Measurements from ENCODE around the gene LIPE.
"Not testable (repeated sequence)": the region's sequence is repeated elsewhere in the genome, so short reads cannot be mapped to it uniquely, and the experiment has no call there.

The LIPE gene

DNA sequence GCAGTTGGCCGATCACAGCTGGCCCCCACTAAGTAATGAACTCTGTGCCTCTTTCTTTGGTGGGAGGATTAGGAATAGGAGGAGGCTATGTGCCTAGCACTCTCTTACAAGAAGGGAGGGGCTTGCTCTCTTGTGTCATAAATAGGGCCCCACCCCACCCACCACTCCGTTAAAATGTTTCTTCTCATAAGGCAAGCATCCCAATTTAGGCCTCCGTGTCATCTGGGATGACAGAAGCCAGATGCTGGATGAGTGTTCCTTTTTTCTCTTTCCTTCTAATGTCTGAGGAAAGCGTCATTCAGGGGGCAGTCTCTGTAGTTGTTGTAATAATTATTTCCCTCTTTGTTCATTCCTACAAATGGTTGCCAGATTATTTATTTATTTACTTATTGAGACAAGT, at the start of gene LIPE:
TSS of gene LIPE (minus strand) at position 76 of the 400 bp plus-strand sequence. CDS start 239 bp downstream, outside the sequence.
- FAIRE-seq: no peak

- FAIRE-seq: no peak
These were observed 48.2 kb upstream of the LIPE start for GRCh38 chr19:42475366-42475765.

- FAIRE-seq: no peak
These were observed 47.6 kb upstream of the LIPE start for GRCh38 chr19:42474743-42475142.

GRCh38 chr19:42473686-42474085, 46.5 kb upstream of the LIPE start:
- no peak for FAIRE-seq

- FAIRE-seq: no peak
These were observed 45.4 kb upstream of the LIPE start for GRCh38 chr19:42472402-42473147.

DNA sequence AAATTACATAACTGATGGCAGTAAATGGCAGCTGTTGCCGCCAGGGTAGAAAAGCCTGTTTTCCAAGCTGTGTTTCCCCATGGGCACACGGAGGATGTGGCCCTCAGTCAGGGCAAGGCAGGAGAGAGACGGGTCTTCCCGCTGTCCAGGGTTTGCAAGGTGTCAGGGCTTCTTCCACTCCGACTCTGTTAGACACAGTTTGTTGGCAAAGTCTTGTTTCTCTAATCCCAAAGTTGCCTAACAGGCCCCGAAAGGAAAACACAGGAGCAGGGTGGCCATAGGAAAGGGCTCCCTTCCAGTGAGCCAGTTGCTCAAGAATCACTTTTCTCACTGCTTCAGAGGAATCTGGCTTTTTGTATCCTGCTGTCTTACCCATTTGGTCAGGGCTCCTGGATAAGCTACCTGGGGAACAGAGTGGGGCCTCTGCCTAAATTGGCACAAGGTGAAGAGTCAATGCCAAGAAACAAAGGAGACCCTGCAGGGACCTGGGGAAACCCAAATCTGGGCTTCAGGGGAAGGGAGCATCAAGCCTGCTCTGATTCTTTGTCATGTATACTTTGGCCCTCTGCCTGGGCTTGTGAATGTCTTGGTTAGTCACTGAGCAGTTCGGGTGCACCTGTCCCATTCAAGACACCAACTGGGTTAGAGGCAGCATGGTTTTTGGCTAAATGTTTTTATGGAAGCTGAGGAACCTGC, 44.5 kb upstream of the LIPE start:
- no peak for FAIRE-seq

GRCh38 chr19:42469311-42470235, 42.4 kb upstream of the LIPE start:
- no peak for FAIRE-seq

DNA sequence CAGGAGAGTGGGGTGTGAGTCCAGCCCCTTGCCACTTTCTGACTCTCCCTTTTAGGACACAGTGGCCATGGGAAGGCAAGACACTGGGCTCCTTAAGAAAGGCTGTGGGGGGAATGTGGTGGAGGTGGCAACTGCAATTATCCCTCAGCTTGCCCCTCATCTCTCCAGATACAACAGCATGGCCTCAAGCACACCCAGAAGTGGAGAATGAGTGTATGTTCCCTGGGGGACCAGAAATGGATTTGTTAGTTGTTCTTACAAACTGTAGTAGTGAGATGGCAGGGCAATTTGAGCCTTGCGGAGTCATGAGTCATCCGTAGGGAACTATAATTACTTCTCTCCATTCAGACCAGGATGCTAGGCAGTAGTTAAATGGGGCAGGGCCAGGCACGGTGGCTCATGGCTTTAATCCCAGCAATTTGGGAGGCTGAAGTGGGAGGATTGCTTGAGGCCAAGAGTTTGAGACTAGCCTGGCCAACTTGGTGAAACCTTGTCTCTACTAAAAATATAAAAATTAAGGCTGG, 41.1 kb upstream of the LIPE start:
- no peak for FAIRE-seq

DNA sequence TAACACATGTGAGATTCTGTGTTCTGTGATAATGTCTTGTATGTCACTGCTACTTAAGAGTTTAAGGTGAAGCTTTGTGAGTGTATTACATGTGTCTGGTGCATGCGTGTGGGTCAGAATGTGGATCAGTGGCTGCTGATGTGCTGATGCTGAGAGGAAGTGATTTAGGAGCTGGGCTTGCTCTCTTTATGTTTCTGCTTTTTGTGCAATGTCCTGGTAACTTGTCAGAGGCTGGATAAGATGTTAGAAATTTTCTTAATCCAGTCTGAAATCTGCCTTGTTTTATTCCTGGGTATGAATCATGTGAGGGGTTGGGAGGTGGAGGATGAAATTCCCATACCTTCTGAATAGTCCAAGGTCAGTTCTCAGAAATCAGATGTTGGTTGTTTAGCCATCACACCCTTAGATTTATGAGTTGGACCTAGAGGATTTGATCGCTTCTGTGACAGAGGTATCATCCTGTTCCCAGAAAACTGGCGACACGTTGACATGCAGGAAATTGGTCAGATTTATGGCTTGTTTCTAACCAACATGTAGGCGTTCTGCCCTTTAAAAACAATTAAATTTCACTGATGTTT, 40.1 kb upstream of the LIPE start:
- FAIRE-seq: no peak

- no peak for FAIRE-seq
These were observed 39.5 kb upstream of the LIPE start for GRCh38 chr19:42466521-42467182.

DNA sequence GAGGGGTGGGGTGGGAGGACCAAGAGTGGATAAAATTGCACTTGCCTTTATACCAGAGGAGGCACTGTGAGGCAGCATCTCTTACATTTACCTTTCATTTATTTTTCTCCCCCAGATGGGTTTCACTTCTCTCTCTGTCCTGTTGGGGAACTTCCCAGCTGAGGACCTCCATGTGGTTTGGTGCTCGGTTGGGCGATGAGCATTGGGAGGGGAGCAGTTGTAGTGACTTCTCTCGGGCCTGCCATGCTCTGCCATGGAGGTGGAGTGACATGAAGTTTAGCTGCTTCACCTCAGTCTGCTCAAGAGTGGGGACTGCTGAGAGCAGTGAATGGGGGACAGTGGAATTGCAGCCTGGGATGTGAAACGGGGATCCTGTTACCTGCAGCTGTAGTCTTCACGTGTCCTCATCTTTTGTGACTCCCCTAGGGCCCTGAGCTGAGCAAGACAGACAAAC, 38.7 kb upstream of the LIPE start:
- no peak for FAIRE-seq

- no peak for FAIRE-seq
These were observed 34.6 kb upstream of the LIPE start for GRCh38 chr19:42461700-42462324.

DNA sequence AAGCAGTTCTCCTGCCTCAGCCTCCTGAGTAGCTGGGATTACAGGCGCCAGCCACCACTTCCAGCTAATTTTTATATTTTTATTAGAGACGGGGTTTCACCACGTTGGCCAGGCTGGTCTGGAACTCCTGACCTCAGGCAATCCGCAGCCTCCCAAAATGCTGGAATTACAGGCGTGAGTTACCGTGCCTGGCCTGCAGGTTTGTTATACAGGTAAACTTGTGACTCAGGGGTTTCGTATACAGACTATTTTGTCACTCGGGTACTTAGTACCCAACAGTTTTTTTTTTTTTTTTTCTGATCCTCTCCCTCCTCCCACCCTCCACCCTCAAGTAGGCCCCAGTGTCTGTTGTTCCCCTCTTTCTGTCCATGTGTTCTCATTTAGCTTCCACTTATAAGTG, 34.0 kb upstream of the LIPE start:
- FAIRE-seq: not testable (repeated sequence)

DNA sequence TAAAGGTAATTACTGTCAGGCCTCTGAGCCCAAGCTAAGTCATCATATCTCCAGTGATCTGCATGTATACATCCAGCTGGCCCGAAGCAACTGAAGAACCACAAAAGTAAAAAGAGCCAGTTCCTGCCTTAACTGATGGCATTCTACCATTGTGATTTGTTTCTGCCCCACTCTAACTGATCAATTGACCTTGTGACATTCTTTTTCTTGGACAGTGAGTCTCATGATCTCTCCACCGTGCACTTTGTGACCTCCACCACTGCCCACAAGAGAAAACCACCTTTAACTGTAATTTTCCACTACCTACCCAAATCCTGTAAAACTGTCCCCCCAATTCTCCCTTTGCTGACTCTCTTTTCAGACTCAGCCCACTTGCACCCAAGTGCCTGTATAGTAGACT, 32.7 kb upstream of the LIPE start:
- FAIRE-seq: no peak

DNA sequence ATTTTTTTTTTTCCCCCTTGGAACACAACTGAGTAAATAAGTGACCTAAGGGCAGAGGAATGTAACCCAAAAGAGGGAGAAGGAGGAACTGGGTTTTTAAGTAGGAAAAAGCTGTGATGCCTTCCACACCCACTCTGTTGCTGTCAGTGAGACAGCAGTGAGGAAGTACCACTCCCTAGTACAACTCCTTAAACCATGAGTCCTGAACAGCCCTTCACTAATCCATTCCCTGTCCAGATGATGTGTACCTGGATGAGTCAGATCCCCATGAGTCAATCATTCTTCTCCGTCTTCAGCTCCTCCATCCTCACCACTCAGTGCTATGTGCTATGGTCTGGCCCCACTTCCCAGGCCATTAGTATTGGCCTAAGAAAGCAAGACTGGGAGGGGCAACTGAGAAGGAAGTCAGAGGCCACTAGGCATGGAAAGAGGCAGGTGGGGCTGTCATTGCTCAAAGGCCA, 28.5 kb upstream of the LIPE start:
- no peak for FAIRE-seq

GRCh38 chr19:42455086-42455485, 27.9 kb upstream of the LIPE start:
- FAIRE-seq: no peak

DNA sequence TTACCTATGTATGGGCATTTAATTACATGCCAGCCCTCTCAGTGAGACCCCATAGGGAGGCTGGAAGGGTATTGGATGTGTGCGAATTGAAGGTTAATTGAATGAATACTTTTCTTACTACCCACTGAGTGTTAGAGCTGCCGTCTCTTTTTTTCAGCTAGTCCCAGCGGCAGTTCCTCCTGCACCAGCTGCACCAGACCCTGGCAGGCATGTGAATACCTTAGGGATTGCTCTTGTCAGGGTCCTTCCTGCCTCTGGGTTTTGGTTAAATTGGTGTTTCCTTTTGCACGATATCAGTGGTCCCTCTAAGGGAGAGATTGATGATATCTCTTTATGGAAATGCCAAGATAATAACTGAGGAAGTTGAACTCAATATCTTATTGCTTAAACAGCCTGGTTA, 25.4 kb upstream of the LIPE start:
- no peak for FAIRE-seq

DNA sequence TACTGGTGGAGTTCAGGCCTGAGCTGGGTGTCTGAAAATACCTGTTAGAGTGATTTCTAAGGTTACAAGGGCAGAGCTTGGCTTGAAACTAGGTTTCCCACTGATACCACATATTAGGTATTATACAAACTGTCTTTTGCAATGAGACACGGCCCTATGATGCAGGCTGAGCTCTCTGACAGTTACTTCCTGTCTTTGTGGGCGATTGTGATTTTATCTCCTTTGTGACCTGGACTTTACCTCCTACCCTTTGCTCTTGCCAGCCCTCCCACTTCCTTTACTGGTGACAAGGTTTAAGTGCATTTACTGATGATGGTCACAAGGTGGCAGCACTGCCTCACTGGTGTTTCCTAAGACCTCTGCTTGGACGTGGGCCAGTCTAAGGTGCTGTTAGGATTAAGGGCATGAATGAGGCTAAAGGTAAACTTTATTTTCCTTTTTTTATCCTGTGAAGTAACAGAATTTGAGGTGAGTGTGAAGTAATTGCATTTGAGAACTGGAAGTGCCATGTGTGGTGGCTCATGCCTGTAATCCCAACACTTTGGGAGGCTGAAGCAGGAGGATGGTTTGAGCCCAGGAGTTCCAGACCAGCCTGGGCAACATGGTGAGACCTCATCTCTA, 23.2 kb upstream of the LIPE start:
- FAIRE-seq: peak; percentile 21

DNA sequence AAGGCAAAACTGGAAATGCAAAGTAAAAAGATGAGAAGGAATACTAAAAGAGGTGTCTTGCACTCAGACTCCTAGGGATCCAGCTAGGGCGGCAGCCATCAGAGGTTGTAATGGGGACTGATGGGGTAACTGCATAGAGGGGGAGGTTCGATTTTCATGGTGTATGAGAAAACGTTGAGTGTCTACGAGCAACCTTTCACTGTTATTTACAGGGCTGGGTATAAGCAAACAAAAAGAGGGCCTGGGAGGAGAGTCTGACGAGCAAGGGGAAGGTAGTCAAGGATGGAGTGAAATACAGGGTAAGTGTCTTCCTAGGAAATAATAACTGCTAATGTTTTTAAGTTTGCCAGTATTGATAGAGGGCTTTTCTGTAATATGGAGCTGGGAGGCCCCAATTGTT, 21.1 kb upstream of the LIPE start:
- FAIRE-seq: not testable (repeated sequence)

DNA sequence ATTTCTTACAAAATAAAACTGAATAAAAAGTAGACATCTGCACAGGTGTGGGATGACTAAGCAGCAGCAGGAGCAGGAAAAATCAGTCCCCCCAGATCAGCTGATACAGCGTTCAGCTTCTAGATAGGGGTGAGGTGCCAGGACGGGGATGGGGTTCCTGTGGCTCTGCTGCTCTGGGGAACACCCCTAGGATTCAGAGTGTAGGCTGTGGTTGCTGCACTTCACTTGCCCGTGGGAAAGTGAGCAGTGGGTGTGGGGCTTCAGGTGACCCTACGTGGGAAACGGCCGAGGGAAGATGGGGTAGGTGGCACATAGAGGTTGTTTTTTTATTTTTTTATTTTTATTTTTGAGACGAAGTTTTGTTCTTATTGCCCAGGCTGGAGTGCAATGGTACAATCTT, 18.8 kb upstream of the LIPE start:
- no peak for FAIRE-seq

DNA sequence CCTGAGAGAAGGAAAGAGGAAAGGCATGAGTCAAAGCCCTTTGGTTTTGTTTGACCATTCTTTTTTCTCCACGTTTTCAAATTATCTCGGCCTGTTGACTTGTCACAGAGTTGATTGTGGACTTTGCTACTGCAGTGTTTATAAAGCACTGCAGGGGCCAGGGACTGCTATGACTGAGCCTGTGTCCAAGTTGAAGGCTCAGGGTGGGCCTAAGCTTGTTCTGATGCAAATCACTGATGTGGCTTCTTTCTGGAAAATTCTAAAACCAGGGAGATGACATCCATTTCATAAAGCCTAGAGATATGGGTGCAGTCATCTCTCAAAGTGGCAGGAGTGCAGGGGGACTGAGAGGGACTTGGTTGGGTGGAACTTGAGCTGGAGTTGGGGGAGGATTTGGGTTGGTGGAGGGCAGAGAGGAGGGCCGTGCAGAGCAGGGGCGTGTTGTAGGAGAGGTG, 16.8 kb upstream of the LIPE start:
- no peak for FAIRE-seq
